Measurements from ENCODE around the gene CD96. TPM values are rescaled to one million over a fixed set of nuclear protein-coding genes. Genes with fewer than 3 reads are reported as not detected.

The CD96 gene
- total and polyA plus RNA-seq, 2 experiments from 2014 or later = 0.91 TPM; not detected in 1

DNA sequence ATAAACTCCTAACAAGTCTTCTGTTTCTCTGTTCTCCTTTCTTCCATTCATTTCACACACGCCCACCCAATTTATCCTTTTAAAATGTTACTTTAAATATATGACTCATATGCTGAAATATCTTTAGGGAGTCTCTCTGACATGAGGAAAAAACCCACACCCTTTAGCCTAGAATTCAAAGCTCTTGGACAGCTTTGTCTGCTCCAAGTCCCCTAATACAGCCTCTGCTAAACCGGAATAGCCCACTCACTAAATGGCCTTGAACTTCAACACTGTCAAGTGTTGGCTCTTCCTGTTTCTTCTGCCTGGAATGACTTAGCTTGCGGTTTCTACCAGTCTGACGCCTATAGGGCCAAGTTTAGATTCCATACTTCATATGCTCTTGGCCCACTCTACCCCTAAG lies 3.3 kb upstream of the CD96 start:
- no peak overlapping the region for H3K27ac Mint-ChIP-seq
- no peaks in the 10 kb centered on the region for H3K9me3 Mint-ChIP-seq
- DNase-seq (ENCODE audit: low spot score) (no peak), ATAC-seq (no peak)
- Histone ChIP-seq H3K36me3 (ENCODE audit: insufficient read depth) (no peaks in the 10 kb centered on the region), H3K27me3 (ENCODE audit: insufficient read depth) (no peaks in the 10 kb centered on the region), H3K4me3 (no peak overlapping the region), H3K79me2 (replicated peaks; ENCODE audit: insufficient read depth) (no peaks in the 10 kb centered on the region), H3K9me2 (ENCODE audit: insufficient read depth) (no peaks in the 10 kb centered on the region), H3F3A (replicated peaks; ENCODE audit: low read depth) (no peaks in the 10 kb centered on the region), H3K27ac (ENCODE audit: low read depth) (no peak overlapping the region), H3K4me1 (ENCODE audit: insufficient read depth) (no peaks in the 10 kb centered on the region), H3K4me2 (no peak overlapping the region), H2AFZ (0 out of 2 replicates have a peak overlapping the region, but pooled peaks have one; percentile 13), H4K20me1 (replicated peaks; ENCODE audit: insufficient read depth) (no peaks in the 10 kb centered on the region)
- H3K27me3 Mint-ChIP-seq (ENCODE audit: insufficient read depth, low read depth, poor library complexity) = peaks cover 2% of the 10 kb centered on the region
- H3K4me1 Mint-ChIP-seq = peaks cover 4% of the 10 kb centered on the region; the same call in 1 of the 3 replicates
- no peak overlapping the region for H3K4me3 Mint-ChIP-seq
- H3K36me3 Mint-ChIP-seq (ENCODE audit: low read depth) = no peaks in the 10 kb centered on the region
- no peak for TF ChIP-seq NANOG (IDR thresholded peaks at IDR 0.05; ENCODE audit: borderline replicate concordance)
- no peak for TF ChIP-seq CREB1 (CRISPR knock-in tag; IDR thresholded peaks at IDR 0.05; ENCODE audit: low read depth)
- no peak for TF ChIP-seq EZH2phosphoT487 (IDR thresholded peaks at IDR 0.05; ENCODE audit: unreplicated experiment)

DNA sequence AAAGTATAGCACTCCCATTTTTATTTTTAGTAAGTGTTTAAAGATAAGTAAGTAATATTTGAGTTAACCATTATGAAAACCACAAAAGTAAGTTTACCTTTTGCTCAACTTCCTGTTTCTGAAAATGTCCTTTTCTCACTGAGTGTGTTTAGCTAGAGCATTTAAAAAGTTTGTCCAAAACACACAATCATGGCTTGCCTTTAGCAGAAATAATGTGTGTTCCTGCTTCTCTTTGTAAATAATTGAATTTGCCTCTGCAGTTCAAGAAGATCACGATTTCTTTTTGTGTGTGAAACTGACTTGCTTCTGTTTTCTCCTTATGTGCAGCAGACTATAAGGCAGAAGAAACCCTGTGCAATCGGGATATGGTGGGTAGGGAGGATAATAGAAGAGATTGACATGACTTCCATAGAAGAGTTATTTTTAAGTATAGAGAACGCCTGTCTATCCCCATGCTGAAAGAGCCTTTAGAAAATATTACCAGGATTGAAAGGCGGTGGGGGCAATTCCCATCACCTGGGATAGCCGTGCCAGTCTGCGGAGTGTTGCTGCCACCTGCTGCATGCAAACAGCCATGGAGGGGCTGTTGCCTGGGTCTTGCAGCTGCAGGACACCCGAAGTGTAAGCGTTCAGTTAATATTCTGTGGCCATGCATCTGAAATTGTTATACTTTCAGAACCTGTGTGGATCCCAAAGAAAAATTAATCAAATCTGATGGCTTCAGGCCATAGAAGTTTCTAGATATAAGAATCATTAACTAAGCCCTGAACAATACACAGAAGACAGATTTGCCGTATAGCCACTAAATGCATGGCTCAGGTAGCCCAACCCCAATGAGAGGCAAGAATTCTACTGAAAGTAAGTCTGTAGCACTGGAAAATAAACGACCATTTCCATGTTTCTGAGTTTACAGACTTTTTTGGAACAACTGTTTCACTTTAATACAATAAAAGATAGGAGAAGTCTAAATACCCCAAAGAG lies 2.4 kb upstream of the CD96 start:
- Mint-ChIP-seq H3K4me3 (no peak overlapping the region), H3K36me3 (ENCODE audit: low read depth) (no peaks in the 10 kb centered on the region)
- no peak overlapping the region for H3K27ac ChIP-seq (ENCODE audit: low read depth)

DNA sequence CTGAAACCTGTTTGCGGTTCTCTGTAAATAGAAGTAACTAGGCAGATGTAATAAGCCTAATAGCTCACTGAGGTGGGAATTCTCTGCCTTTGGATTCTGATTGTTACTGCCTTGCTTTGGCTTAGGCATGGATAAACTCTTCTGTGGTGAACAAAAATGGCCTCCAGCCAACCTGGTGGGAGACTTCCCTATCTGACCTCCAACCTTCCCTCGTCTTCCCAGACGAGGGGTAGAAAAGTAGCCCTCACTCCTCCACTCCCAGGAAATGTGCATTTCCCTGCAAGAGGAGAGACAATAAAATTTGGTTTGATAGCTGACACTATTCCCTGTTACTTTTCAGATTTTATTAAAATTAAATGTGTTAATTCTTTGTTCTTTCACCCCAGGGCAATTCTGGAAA lies 606 bp upstream of the CD96 start:
- H3K27ac ChIP-seq (ENCODE audit: low read depth) = no peak overlapping the region
- H3K36me3 ChIP-seq (ENCODE audit: insufficient read depth) = no peaks in the 10 kb centered on the region
- H2AFZ ChIP-seq = peak overlapping the region; percentile 45; the same call in 1 of the 2 replicates
- no peaks in the 10 kb centered on the region for H3K9me3 Mint-ChIP-seq
- no peak overlapping the region for H3K4me3 ChIP-seq
- H3K4me2 ChIP-seq = no peak overlapping the region
- H3K4me1 Mint-ChIP-seq = peaks cover 4% of the 10 kb centered on the region; the same call in 1 of the 3 replicates
- no peaks in the 10 kb centered on the region for H4K20me1 ChIP-seq (replicated peaks; ENCODE audit: insufficient read depth)
- no peaks in the 10 kb centered on the region for H3K79me2 ChIP-seq (replicated peaks; ENCODE audit: insufficient read depth)
- no peak overlapping the region for H3K4me3 Mint-ChIP-seq
- no peaks in the 10 kb centered on the region for H3K27me3 ChIP-seq (ENCODE audit: insufficient read depth)
- H3K36me3 Mint-ChIP-seq (ENCODE audit: low read depth) = no peaks in the 10 kb centered on the region
- no peak for DNase-seq (ENCODE audit: low spot score)
- H3K27ac Mint-ChIP-seq = no peak overlapping the region
- no peaks in the 10 kb centered on the region for H3K9me2 ChIP-seq (ENCODE audit: insufficient read depth)
- H3K27me3 Mint-ChIP-seq (ENCODE audit: insufficient read depth, low read depth, poor library complexity) = peaks cover 2% of the 10 kb centered on the region
- H3F3A ChIP-seq (replicated peaks; ENCODE audit: low read depth) = no peaks in the 10 kb centered on the region
- ATAC-seq = no peak
- no peaks in the 10 kb centered on the region for H3K4me1 ChIP-seq (ENCODE audit: insufficient read depth)
- TF ChIP-seq, protein P1, sequence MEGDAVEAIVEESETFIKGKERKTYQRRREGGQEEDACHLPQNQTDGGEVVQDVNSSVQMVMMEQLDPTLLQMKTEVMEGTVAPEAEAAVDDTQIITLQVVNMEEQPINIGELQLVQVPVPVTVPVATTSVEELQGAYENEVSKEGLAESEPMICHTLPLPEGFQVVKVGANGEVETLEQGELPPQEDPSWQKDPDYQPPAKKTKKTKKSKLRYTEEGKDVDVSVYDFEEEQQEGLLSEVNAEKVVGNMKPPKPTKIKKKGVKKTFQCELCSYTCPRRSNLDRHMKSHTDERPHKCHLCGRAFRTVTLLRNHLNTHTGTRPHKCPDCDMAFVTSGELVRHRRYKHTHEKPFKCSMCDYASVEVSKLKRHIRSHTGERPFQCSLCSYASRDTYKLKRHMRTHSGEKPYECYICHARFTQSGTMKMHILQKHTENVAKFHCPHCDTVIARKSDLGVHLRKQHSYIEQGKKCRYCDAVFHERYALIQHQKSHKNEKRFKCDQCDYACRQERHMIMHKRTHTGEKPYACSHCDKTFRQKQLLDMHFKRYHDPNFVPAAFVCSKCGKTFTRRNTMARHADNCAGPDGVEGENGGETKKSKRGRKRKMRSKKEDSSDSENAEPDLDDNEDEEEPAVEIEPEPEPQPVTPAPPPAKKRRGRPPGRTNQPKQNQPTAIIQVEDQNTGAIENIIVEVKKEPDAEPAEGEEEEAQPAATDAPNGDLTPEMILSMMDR (conservative IDR thresholded peaks at IDR 0.05; ENCODE audit: low read depth in 2 of 2) = no peak
- TF ChIP-seq CREB1 (CRISPR knock-in tag; IDR thresholded peaks at IDR 0.05; ENCODE audit: low read depth) = no peak
- TF ChIP-seq, protein P2, sequence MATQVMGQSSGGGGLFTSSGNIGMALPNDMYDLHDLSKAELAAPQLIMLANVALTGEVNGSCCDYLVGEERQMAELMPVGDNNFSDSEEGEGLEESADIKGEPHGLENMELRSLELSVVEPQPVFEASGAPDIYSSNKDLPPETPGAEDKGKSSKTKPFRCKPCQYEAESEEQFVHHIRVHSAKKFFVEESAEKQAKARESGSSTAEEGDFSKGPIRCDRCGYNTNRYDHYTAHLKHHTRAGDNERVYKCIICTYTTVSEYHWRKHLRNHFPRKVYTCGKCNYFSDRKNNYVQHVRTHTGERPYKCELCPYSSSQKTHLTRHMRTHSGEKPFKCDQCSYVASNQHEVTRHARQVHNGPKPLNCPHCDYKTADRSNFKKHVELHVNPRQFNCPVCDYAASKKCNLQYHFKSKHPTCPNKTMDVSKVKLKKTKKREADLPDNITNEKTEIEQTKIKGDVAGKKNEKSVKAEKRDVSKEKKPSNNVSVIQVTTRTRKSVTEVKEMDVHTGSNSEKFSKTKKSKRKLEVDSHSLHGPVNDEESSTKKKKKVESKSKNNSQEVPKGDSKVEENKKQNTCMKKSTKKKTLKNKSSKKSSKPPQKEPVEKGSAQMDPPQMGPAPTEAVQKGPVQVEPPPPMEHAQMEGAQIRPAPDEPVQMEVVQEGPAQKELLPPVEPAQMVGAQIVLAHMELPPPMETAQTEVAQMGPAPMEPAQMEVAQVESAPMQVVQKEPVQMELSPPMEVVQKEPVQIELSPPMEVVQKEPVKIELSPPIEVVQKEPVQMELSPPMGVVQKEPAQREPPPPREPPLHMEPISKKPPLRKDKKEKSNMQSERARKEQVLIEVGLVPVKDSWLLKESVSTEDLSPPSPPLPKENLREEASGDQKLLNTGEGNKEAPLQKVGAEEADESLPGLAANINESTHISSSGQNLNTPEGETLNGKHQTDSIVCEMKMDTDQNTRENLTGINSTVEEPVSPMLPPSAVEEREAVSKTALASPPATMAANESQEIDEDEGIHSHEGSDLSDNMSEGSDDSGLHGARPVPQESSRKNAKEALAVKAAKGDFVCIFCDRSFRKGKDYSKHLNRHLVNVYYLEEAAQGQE (IDR thresholded peaks at IDR 0.05; ENCODE audit: unreplicated experiment) = no peak
- TF ChIP-seq, protein P3, sequence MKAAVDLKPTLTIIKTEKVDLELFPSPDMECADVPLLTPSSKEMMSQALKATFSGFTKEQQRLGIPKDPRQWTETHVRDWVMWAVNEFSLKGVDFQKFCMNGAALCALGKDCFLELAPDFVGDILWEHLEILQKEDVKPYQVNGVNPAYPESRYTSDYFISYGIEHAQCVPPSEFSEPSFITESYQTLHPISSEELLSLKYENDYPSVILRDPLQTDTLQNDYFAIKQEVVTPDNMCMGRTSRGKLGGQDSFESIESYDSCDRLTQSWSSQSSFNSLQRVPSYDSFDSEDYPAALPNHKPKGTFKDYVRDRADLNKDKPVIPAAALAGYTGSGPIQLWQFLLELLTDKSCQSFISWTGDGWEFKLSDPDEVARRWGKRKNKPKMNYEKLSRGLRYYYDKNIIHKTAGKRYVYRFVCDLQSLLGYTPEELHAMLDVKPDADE (IDR thresholded peaks at IDR 0.05) = no peak

More for the DNA sequence above, 2.4 kb upstream of the CD96 start:
- no peaks in the 10 kb centered on the region for H3K79me2 ChIP-seq (replicated peaks; ENCODE audit: insufficient read depth)
- no peaks in the 10 kb centered on the region for H4K20me1 ChIP-seq (replicated peaks; ENCODE audit: insufficient read depth)
- no peaks in the 10 kb centered on the region for H3K36me3 ChIP-seq (ENCODE audit: insufficient read depth)
- H3K9me3 Mint-ChIP-seq = no peaks in the 10 kb centered on the region
- TF ChIP-seq, protein P1 (conservative IDR thresholded peaks at IDR 0.05; ENCODE audit: low read depth in 2 of 2) = peak; percentile 94 to 95
- no peak for TF ChIP-seq NANOG (IDR thresholded peaks at IDR 0.05; ENCODE audit: borderline replicate concordance)
- peaks cover 2% of the 10 kb centered on the region for H3K27me3 Mint-ChIP-seq (ENCODE audit: insufficient read depth, low read depth, poor library complexity)
- H3K9me2 ChIP-seq (ENCODE audit: insufficient read depth) = no peaks in the 10 kb centered on the region
- 0 out of 2 replicates have a peak overlapping the region, but pooled peaks have one; percentile 15 for H2AFZ ChIP-seq
- H3K27me3 ChIP-seq (ENCODE audit: insufficient read depth) = no peaks in the 10 kb centered on the region
- H3K4me1 Mint-ChIP-seq = peaks cover 4% of the 10 kb centered on the region; the same call in 1 of the 3 replicates
- no peak overlapping the region for H3K4me2 ChIP-seq
- peak; percentile 78 for DNase-seq (ENCODE audit: low spot score)
- H3F3A ChIP-seq (replicated peaks; ENCODE audit: low read depth) = no peaks in the 10 kb centered on the region
- 0 out of 2 replicates have a peak overlapping the region, but pooled peaks have one; percentile 7 for H3K27ac Mint-ChIP-seq
- H3K4me3 ChIP-seq = no peak overlapping the region
- no peaks in the 10 kb centered on the region for H3K4me1 ChIP-seq (ENCODE audit: insufficient read depth)
- peak; percentile 99 for ATAC-seq

All from GM23338 (cell line).